GM12878 (cell line): ENCODE results near the gene CD83. TPM values are rescaled to one million over a fixed set of nuclear protein-coding genes. Genes with fewer than 3 reads are reported as not detected.

Source experiments
- ATAC-seq: fragments of 200-7000 bp; cut with Tn5 transposase; 3 replicates; pipeline ENCODE4 v1.9.1; 2020; ENCODE audit warnings: mild to moderate bottlenecking, moderate library complexity
- BruUV-seq: library from RNA; stranded (reverse); fragments of 400-500 nt; replicated peaks from 2 replicates; lab custom pipeline; 2021; lab: Mats Ljungman, UMichigan
- CTCF ChIA-PET: fragments of 300-600 bp; sonication (Branson Sonifier 250); formaldehyde crosslinking; extraction: SDS; loops from one replicate; lab custom pipeline; 2021; ENCODE audit warnings: inconsistent platforms; lab: Yijun Ruan, JAX
- POLR2A ChIA-PET: fragments of 350-600 bp; formaldehyde crosslinking; extraction: SDS; loops from one replicate; lab custom pipeline; 2021; ENCODE audit warnings: inconsistent platforms; lab: Charles Lee
- RAD21 ChIA-PET: fragments of 300-600 bp; sonication (Branson Sonifier 250); formaldehyde crosslinking; loops from one replicate; lab custom pipeline; 2023; ENCODE audit warnings: antibody characterized with exemption; ENCODE audit not compliant: unreplicated experiment; lab: Charles Lee
- SMC1A ChIA-PET: fragments of 300-600 bp; sonication (Branson Sonifier 250); formaldehyde crosslinking; loops from one replicate; lab custom pipeline; 2023; ENCODE audit not compliant: unreplicated experiment, uncharacterized antibody; lab: Charles Lee
- DNase-seq: peaks from one replicate; pipeline ENCODE4 v3.0.0-alpha.2; 2011; ENCODE audit warnings: low read depth, low spot score
- FAIRE-seq: peaks from 3 replicates; lab custom pipeline; 2011; peaks lifted over from hg19 to GRCh38; lab: Jason Lieb, UNC
- H2AFZ ChIP-seq: 2 replicates; pipeline ENCODE4 v1.6.0; 2011; ENCODE audit warnings: low read depth, low read length, control low read depth; ENCODE audit not compliant: control insufficient read depth
- H3K27ac ChIP-seq: 2 replicates; pipeline ENCODE4 v1.5.1; 2011; ENCODE audit warnings: control low read depth; ENCODE audit not compliant: control insufficient read depth, insufficient read depth
- H3K27me3 ChIP-seq, 2 experiments: replicated peaks in 1 of 2; 2 replicates each; pipeline versions ENCODE4 v1.6.0 to v1.6.1; 2011; ENCODE audit warnings: low read length in 1 of 2; ENCODE audit not compliant: control insufficient read depth in 2 of 2, insufficient read depth in 2 of 2
- H3K36me3 ChIP-seq, 2 experiments: 2 replicates each; pipeline ENCODE4 v1.5.1; 2011; ENCODE audit warnings: low read length in 1 of 2; ENCODE audit not compliant: control insufficient read depth in 2 of 2, insufficient read depth in 2 of 2
- H3K4me1 ChIP-seq: 2 replicates; pipeline ENCODE4 v1.6.1; 2011; ENCODE audit warnings: mild to moderate bottlenecking, low read length, moderate library complexity, mixed read lengths; ENCODE audit not compliant: control insufficient read depth, insufficient read depth
- H3K4me2 ChIP-seq: 2 replicates; pipeline ENCODE4 v1.6.0; 2011; ENCODE audit warnings: control low read depth; ENCODE audit not compliant: control insufficient read depth, insufficient read depth
- H3K4me3 ChIP-seq: fragments of 200-600 bp; sonication (generic); 2 replicates; pipeline ENCODE4 v1.5.1; 2016
- H3K79me2 ChIP-seq: 2 replicates; pipeline ENCODE4 v1.6.0; 2011; ENCODE audit warnings: low read length; ENCODE audit not compliant: control insufficient read depth, insufficient read depth
- H3K9ac ChIP-seq: 2 replicates; pipeline ENCODE4 v1.8.0; 2011; ENCODE audit warnings: low read length, control low read depth, mixed read lengths; ENCODE audit not compliant: control insufficient read depth, insufficient read depth
- H3K9me3 ChIP-seq: replicated peaks from 3 replicates; pipeline ENCODE4 v1.5.1; 2011; ENCODE audit warnings: mild to moderate bottlenecking, low read length; ENCODE audit not compliant: control insufficient read depth, insufficient read depth
- H4K20me1 ChIP-seq: 2 replicates; pipeline ENCODE4 v1.6.0; 2011; ENCODE audit not compliant: control insufficient read depth, insufficient read depth
- BACH1 ChIP-seq: fragments of 450-650 bp; IDR thresholded peaks from 2 replicates; pipeline ENCODE4 v1.6.1; 2017; ENCODE audit warnings: mild to moderate bottlenecking, borderline replicate concordance
- BMI1 ChIP-seq: fragments of 450-650 bp; IDR thresholded peaks from 2 replicates; pipeline ENCODE4 v1.6.1; 2016; ENCODE audit warnings: mild to moderate bottlenecking, moderate library complexity, borderline replicate concordance
- BRCA1 ChIP-seq: IDR thresholded peaks from 2 replicates; pipeline ENCODE4 v1.6.1; 2011; ENCODE audit warnings: low read depth, low read length, improper control_type of control experiment
- E2F4 ChIP-seq: IDR thresholded peaks from 2 replicates; pipeline ENCODE4 v1.6.1; 2012; ENCODE audit warnings: low read depth, low read length, improper control_type of control experiment
- EZH2 ChIP-seq: IDR thresholded peaks from 2 replicates; pipeline ENCODE4 v1.6.1; 2012; ENCODE audit warnings: low read depth, mild to moderate bottlenecking, control low read depth, inconsistent platforms, low read length, borderline replicate concordance; ENCODE audit not compliant: control insufficient read depth
- FOXM1 ChIP-seq: IDR thresholded peaks from 2 replicates; pipeline ENCODE4 v1.6.1; 2012; ENCODE audit warnings: low read depth, mild to moderate bottlenecking, inconsistent platforms, low read length, moderate library complexity
- HDAC6 ChIP-seq: fragments of 200-600 bp; sonication (generic); IDR thresholded peaks from one replicate; pipeline ENCODE4 v1.8.0; 2017; ENCODE audit warnings: antibody characterized with exemption; ENCODE audit not compliant: unreplicated experiment
- IRF4 ChIP-seq: IDR thresholded peaks from 2 replicates; pipeline ENCODE4 v1.6.1; 2011; ENCODE audit warnings: low read depth, low read length
- NBN ChIP-seq: fragments of 450-650 bp; IDR thresholded peaks from 2 replicates; pipeline ENCODE4 v1.6.1; 2016
- NFXL1 ChIP-seq: fragments of 450-650 bp; IDR thresholded peaks from 2 replicates; pipeline ENCODE4 v1.6.1; 2017; ENCODE audit warnings: antibody characterized with exemption, mild to moderate bottlenecking, borderline replicate concordance
- NFYB ChIP-seq: IDR thresholded peaks from 2 replicates; pipeline ENCODE4 v1.6.1; 2011; ENCODE audit warnings: low read depth, mild to moderate bottlenecking, low read length, improper control_type of control experiment, moderate library complexity; ENCODE audit not compliant: insufficient read depth
- NR2C2 ChIP-seq: IDR thresholded peaks from 2 replicates; pipeline ENCODE4 v1.6.1; 2011; ENCODE audit warnings: borderline replicate concordance, low read depth; ENCODE audit not compliant: control insufficient read depth, insufficient read length
- PAX5 ChIP-seq: IDR thresholded peaks from 2 replicates; pipeline ENCODE4 v1.6.1; 2011; ENCODE audit warnings: low read depth, low read length, borderline replicate concordance
- RAD51 ChIP-seq: fragments of 450-650 bp; IDR thresholded peaks from 2 replicates; pipeline ENCODE4 v1.6.1; 2016; ENCODE audit warnings: moderate library complexity, mild to moderate bottlenecking, inconsistent platforms
- RCOR1 ChIP-seq: conservative IDR thresholded peaks from 2 replicates; pipeline ENCODE4 v1.6.1; 2012; ENCODE audit warnings: low read depth, low read length, improper control_type of control experiment
- SP1 ChIP-seq: IDR thresholded peaks from one replicate; pipeline ENCODE4 v1.6.1; 2011; ENCODE audit warnings: low read depth, low read length
- TAF1 ChIP-seq: IDR thresholded peaks from 2 replicates; pipeline ENCODE4 v1.6.1; 2011; ENCODE audit warnings: mild to moderate bottlenecking, low read depth, low read length, borderline replicate concordance
- TCF12 ChIP-seq: IDR thresholded peaks from 2 replicates; pipeline ENCODE4 v1.6.1; 2011; ENCODE audit warnings: low read depth, mild to moderate bottlenecking, low read length
- TCF7 ChIP-seq: IDR thresholded peaks from 2 replicates; pipeline ENCODE4 v1.6.1; 2014; ENCODE audit warnings: antibody characterized with exemption, borderline replicate concordance
- YBX1 ChIP-seq: fragments of 450-650 bp; IDR thresholded peaks from 2 replicates; pipeline ENCODE4 v1.6.1; 2016; ENCODE audit warnings: antibody characterized with exemption
- ZBED1 ChIP-seq: IDR thresholded peaks from 2 replicates; pipeline ENCODE4 v1.6.1; 2016; ENCODE audit warnings: borderline replicate concordance
- WGBS: methylation state at CpG from one replicate; pipeline ENCODE4 v1.1.6; 2016; ENCODE audit warnings: low lambda C conversion rate; ENCODE audit not compliant: insufficient replicate concordance, insufficient coverage; ENCODE audit errors: missing lambda C conversion rate; 5-methylcytosine and 5-hydroxymethylcytosine counted together
- in situ Hi-C: fragments of 300-500 bp; cut with MboI; formaldehyde crosslinking; loops from 9 replicates; pipeline ENCODE4 v1.14.3; 2018; ENCODE audit warnings: mixed read lengths
- intact Hi-C: fragments of 100-400 bp; cut with micrococcal nuclease; formaldehyde crosslinking; loops from one replicate; pipeline ENCODE4 v1.14.2; 2022; ENCODE audit not compliant: unreplicated experiment
- polyA plus RNA-seq, 11 experiments: library from polyadenylated mRNA; depleted of rRNA in 4 of 11; unstranded in 6 of 11; stranded (reverse) in 5 of 11; fragments of >200 nt; fragmentation: Nextera tagmentation in 4 of 11; fragmentation: Illumina TruSeq in 1 of 11; extraction: Ambion mirVana in 4 of 11; extraction: Trizol in 1 of 11; gene quantifications; 1 replicate in 1 of 11; 2 replicates in 10 of 11; pipeline versions ENCODE4 v1.2.1 to v1.2.3, GENCODE V29; 2011 to 2016; ENCODE audit warnings: inconsistent platforms in 2 of 11, missing spikeins in 2 of 11, low read depth in 1 of 11
- total RNA-seq, 4 experiments: library from RNA; depleted of rRNA in 3 of 4; stranded (reverse); fragments of >200 nt in 3 of 4; fragmentation: Illumina TruSeq in 1 of 4; extraction: Trizol in 1 of 4; gene quantifications; 2 replicates each; pipeline versions ENCODE4 v1.2.1 to v1.2.3, GENCODE V29; 2013 to 2021
- TF ChIP-seq, protein P1 (sequence below): IDR thresholded peaks from 2 replicates; pipeline ENCODE4 v1.6.1; 2011; ENCODE audit warnings: mild to moderate bottlenecking, low read depth, low read length, moderate library complexity; ENCODE audit not compliant: insufficient replicate concordance
- TF ChIP-seq, protein P2 (sequence below): fragments of 450-650 bp; IDR thresholded peaks from 2 replicates; pipeline ENCODE4 v1.6.1; 2014; ENCODE audit warnings: mild to moderate bottlenecking

CD83 gene
- total and polyA plus RNA-seq, 10 of the 15 experiments (the other 5 are each of a cell fraction or from before 2014, with no cell fraction given), result 76.1 to 174 (median 129) TPM

DNA sequence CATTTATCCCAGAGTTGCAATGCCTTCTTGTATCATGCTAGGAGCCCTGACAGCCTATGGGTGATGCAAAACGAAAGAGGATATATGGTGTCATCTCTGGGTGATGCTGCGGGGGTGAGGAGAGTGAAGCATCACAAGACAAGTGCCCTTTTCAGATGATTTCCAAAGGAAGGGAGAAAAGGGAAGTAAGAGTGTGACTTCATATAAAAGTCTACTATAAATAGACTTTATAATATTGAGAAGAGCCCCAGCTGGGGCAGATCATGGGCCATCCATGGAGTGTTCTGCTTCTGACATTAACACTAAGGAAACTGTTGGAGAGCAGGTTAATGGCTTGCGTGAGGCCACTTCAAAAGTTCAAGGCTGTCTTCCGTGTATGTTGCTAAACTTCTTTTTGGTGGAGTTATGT lies 4.4 kb downstream of the CD83 start:
- peaks cover 3% of the 10 kb centered on the region; the same call in 1 of the 2 replicates for H4K20me1 ChIP-seq
- H3K4me1 ChIP-seq, result peaks cover 24% of the 10 kb centered on the region
- WGBS, result 9% methylated on average over 4 of the region's 4 CpGs
- POLR2A ChIA-PET, result interaction anchor here (1.0 to 6.8 kb wide), 4 partner anchors 12 to 47 kb away, joined by 3 to 51 read pairs (median 29); no protein-coding TSS in a partner anchor
- H3K9me3 ChIP-seq, result no peaks in the 10 kb centered on the region
- DNase-seq, result peak; percentile 69
- H2AFZ ChIP-seq, result no peak overlapping the region
- H3K36me3 ChIP-seq, result peaks cover 1 to 18% of the 10 kb centered on the region in 2 experiments
- SMC1A ChIA-PET, result interaction anchor here (0.8 to 14.9 kb wide), 6 partner anchors 13 to 54 kb away, joined by 3 to 187 read pairs (median 30); no protein-coding TSS in a partner anchor
- peak overlapping the region; percentile 70 for H3K27ac ChIP-seq
- RAD21 ChIA-PET, result interaction anchor here (0.8 to 11.6 kb wide), 6 partner anchors 13 to 307 kb away, joined by 3 to 111 read pairs (median 12); partner anchors contain the start of gene MCUR1
- H3K4me2 ChIP-seq, result peak overlapping the region; percentile 84
- no peaks in the 10 kb centered on the region for H3K27me3 ChIP-seq
- in situ Hi-C loops (loop anchor here (25.0 kb wide), 1 partner anchor 1760 kb away; no protein-coding TSS in a partner anchor), intact Hi-C loops (loop anchor here (2.0 to 10.0 kb wide), 3 partner anchors 13 to 1133 kb away; no protein-coding TSS in a partner anchor)
- peaks cover 90% of the 10 kb centered on the region for H3K79me2 ChIP-seq
- peak; percentile 62 for ATAC-seq
- H3K9ac ChIP-seq, result peak overlapping the region; percentile 39; the same call in 1 of the 2 replicates
- BruUV-seq, result no TSS peak
- CTCF ChIA-PET, result interaction anchor here (14.6 kb wide), 1 partner anchor 22 kb away, joined by 204 read pairs; no protein-coding TSS in a partner anchor
- H3K4me3 ChIP-seq, result peak overlapping the region; percentile 93; the same call in 1 of the 2 replicates
- no peak for FAIRE-seq
- TF ChIP-seq FOXM1, result peak; percentile 93; the same call in 1 of the 2 replicates
- TF ChIP-seq IRF4, result peak; percentile 89
- TF ChIP-seq EZH2, result no peak
- TF ChIP-seq BRCA1, result no peak
- peak; percentile 58; the same call in 1 of the 2 replicates for TF ChIP-seq RAD51
- TF ChIP-seq NFYB, result no peak
- TF ChIP-seq ZBED1, result peak; percentile 87; the same call in 1 of the 2 replicates
- no peak for TF ChIP-seq NFXL1
- TF ChIP-seq TCF12, result 0 out of 2 replicates have a peak, but pooled peaks have one; percentile 33
- TF ChIP-seq, protein P1, sequence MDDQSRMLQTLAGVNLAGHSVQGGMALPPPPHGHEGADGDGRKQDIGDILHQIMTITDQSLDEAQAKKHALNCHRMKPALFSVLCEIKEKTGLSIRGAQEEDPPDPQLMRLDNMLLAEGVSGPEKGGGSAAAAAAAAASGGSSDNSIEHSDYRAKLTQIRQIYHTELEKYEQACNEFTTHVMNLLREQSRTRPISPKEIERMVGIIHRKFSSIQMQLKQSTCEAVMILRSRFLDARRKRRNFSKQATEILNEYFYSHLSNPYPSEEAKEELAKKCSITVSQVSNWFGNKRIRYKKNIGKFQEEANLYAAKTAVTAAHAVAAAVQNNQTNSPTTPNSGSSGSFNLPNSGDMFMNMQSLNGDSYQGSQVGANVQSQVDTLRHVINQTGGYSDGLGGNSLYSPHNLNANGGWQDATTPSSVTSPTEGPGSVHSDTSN, result no peak
- TF ChIP-seq E2F4, result no peak
- no peak; the same call in 1 of the 2 replicates for TF ChIP-seq TCF7
- peak; percentile 19; the same call in 1 of the 2 replicates for TF ChIP-seq BACH1
- peak; percentile 49; the same call in 1 of the 2 replicates for TF ChIP-seq BMI1
- TF ChIP-seq HDAC6, result no peak
- TF ChIP-seq PAX5, result peak; percentile 53; the same call in 1 of the 2 replicates
- TF ChIP-seq YBX1, result no peak
- TF ChIP-seq, protein P2, sequence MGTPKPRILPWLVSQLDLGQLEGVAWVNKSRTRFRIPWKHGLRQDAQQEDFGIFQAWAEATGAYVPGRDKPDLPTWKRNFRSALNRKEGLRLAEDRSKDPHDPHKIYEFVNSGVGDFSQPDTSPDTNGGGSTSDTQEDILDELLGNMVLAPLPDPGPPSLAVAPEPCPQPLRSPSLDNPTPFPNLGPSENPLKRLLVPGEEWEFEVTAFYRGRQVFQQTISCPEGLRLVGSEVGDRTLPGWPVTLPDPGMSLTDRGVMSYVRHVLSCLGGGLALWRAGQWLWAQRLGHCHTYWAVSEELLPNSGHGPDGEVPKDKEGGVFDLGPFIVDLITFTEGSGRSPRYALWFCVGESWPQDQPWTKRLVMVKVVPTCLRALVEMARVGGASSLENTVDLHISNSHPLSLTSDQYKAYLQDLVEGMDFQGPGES, result no peak
- TF ChIP-seq SP1, result no peak
- peak; percentile 61; the same call in 1 of the 2 replicates for TF ChIP-seq NBN
- peak; percentile 90 for TF ChIP-seq RCOR1
- no peak for TF ChIP-seq TAF1
- TF ChIP-seq NR2C2, result no peak
